RCC 7860 (cell line): ENCODE results near the gene ALKBH8.
"Not testable (repeated sequence)": the region's sequence is repeated elsewhere in the genome, so short reads cannot be mapped to it uniquely, and the experiment has no call there.

Experiments
- DNase-seq: peaks from one replicate; pipeline ENCODE4 v3.0.0-alpha.2; 2015; ENCODE audit warnings: low spot score
- FAIRE-seq: peaks from 2 replicates; lab custom pipeline; 2012; peaks lifted over from hg19 to GRCh38; lab: Jason Lieb, UNC

The ALKBH8 gene

GRCh38 chr11:107565219-107565937 is at the start of gene ALKBH8:
Gene ALKBH8, minus strand, starts transcription at chr11:107565735. Its CDS starts 4,842 bp downstream, at chr11:107560893.
- DNase-seq (peak; percentile 45), FAIRE-seq (no peak)

DNA sequence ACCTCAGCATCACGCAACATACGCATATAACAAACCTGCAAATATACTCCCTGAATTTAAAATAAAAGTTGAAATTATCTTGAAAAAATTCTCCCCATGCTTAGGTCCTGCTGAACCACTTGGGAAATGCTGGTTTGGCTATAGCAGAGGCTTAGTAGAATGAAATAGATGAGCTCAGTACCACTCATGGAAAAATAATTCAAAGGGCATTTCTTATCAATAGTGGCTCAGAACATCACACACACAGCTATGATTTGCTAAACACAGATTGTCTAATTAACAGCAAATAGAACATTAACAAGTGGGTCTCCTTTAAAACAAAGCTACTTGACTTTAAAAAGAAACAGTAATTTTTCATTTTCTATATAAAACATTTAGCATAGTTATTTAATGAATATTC is 46.9 kb upstream of the ALKBH8 start:
- FAIRE-seq (no peak), DNase-seq (no peak)

DNA sequence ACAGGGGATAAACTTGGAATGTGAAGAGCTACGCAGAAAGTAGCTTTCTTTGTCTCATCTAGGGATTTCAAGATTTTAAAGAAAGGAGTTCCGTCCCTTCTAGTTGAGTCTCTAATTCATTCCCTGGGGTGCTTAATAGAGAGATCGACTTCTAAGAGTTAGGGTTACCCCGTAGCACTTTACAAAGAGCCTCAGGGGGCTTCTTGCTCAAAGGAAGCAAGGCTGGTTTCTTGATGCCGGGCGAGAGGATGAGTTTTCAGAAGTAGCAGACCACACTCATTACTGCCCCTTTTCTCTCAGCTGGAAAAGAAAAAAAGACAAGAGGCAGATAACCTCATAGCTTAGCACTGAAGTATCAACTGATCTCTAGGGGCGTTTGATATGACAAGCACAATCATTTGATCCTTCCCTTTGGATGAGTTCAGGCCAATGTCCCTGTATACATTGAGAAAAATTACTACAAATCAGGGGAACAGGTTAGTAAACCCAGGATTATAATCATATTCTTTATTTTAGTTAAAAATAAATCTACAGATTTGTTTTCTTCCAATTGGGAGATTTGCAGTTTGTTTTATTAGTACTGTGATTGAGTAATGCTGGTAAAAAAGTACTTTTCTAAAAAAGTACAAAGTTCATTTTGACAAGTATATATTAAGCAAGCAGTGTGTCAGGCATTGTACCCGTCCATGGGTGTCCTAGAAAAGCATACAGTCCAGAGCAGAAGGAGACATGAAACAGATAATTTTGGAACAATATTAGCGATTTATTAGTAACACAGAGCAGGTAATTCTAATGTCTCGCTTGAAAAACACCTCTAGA is 44.1 kb upstream of the ALKBH8 start:
- no peak for FAIRE-seq
- no peak for DNase-seq

GRCh38 chr11:107608809-107609208 is 43.3 kb upstream of the ALKBH8 start:
- DNase-seq = no peak
- no peak for FAIRE-seq

DNA sequence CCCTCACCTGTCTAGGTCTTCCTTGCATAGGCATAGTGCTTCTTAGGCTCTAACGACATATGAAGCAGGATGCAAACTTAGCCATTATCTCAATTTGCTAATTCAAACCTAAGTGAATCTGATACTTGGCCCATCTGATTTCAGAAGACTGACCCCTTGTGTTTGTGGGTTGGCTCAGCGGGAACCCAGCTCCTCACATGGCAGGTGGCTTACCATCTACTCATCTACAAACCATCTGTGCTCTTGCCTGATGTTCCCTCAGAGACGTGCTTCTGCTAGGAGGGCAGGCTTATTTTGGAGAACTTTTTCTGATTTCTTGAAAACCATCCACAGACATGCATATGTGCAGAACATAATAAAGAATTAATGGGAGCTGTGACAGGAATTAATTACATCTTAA is 40.6 kb upstream of the ALKBH8 start:
- FAIRE-seq = no peak
- no peak for DNase-seq

- DNase-seq = no peak
- FAIRE-seq = no peak
Measured at GRCh38 chr11:107605061-107606006, 39.8 kb upstream of the ALKBH8 start.

DNA sequence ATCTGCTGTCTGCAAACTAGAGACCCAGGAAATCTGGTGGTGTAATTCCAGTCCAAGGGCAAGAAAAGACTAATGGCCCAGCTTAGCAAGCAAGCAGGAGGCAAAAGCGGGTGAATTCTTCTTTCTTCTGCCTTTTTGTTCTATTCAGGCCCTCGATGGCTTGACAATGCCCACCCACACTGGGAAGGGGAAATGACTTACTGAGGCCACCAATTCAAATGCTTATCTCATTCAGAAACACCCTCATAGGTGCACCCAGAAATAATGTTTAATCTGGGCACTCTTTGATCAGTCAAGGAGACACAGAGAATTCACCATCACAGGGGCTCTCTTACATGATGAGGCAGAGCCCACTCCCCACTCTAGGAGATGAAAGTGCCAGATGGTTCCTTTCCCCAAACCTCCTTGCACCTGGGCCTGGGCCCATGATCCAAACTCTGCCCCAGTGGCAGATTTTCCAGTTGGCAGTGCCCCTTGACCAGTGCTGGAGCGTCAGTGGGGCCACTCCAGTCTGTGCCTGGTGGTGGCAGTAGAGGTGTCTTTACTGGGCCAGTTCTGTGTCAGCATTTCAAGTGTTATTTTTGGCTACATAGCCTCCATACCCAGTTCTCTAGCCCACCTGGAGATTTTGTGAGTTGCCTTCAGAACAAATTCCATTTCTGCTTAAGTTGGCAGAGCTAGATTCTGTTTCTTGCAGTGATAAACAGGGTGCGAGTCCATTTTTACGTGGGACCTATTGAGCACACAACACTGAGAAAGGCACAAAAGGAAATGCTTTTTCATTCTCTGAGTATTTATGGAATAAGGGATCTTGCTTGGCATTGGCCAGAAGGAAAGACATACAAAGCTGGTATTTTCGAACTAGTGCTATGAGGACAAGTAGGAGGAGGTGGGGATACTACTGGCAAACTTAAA is 32.9 kb upstream of the ALKBH8 start:
- DNase-seq = no peak
- no peak for FAIRE-seq

DNA sequence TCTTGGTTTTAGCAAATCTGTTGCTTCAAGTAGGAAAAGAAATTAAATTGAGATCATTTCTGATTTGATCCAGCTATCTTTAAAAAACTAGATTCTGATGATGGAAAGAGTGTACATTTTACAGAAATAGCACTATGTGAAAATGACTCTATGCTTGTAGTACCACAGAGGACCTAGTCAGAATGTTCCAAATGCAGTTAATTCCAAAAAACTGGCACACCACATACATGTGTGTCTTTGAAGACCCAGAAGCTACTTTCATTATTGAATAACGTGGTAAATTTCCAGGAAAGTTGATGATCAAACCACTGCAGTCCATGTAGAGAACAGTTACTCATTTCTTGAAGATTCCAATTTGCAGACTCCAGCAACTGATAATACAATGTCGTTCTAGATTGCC is 29.2 kb upstream of the ALKBH8 start:
- FAIRE-seq (no peak), DNase-seq (no peak)

- FAIRE-seq (no peak), DNase-seq (no peak)
Measured at GRCh38 chr11:107593951-107594350, 28.4 kb upstream of the ALKBH8 start.

DNA sequence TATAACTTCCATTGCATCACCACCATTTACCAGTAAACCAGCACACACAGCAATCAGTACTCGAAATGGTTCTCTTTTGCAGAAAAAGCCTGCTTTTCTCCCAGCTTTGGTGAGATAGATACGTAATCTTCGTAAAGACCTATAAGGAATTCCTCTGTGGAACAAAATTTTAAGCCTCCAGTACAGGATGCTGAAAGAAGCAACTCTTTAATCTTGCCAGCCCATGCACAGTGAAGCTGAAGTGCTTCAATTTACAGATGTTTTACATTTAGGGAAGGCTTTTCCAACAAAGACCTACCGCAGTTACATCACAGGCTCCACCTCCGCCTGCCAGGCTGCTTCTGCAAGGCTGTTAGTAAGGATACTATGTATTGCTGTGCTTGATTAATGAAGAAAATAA is 27.3 kb upstream of the ALKBH8 start:
- DNase-seq (no peak), FAIRE-seq (no peak)

DNA sequence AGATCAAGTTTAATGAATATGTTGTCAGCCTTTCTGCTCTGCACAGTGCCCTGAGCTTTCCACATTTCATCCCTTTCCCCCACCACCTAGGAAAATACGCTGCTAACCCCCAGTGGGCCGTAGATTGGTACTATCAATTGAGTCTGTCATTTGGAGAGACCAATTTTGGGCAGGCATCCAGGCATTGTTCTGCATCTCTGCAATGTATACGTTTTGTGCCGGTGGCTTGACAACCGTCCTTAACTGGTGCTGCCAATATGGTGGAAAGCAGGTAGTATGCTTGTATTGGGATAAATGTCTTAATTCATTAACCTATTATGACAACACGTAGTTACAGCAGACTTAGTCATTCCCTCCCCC is 26.7 kb upstream of the ALKBH8 start:
- no peak for DNase-seq
- FAIRE-seq = no peak

- no peak for FAIRE-seq
- DNase-seq = no peak
Measured at GRCh38 chr11:107591378-107592230, 26.1 kb upstream of the ALKBH8 start.

GRCh38 chr11:107590460-107591377 is 25.2 kb upstream of the ALKBH8 start, which contains the start of gene ELMOD1:
Gene ELMOD1, plus strand, starts transcription at chr11:107591147. Its CDS starts 27,043 bp downstream, at chr11:107618190.
- FAIRE-seq = no peak
- peak; percentile 41 for DNase-seq

DNA sequence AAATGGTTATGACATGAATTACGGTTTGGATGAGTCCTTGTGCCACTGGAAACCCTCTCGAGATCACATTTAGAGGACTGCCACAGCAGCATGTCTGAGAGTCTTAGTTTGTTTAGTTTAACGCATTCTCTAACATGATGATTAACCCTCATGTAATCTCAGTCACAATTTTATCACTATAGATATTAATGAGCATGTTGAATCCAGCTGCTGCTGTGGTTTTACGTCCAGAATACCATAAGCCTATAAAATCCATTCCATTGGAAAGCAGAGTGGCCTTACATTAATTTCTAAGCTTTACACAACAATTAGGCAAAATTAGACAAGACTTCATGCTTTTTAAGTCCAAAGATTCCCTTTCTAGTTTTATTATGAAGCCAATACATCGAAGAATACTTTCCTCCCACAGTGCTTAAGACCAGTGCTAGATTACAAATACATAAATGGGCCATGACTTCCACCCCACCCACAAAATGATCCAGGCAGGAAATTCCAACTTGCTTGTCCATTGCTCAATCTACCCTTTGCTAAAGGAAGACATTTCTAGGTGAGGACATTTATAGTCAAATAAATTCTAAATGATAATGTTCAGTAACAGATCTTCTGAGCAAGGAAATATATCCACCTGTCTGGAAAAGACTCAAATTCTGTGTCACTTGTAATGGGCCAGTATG is 21.9 kb upstream of the ALKBH8 start:
- no peak for DNase-seq
- FAIRE-seq = no peak

GRCh38 chr11:107583629-107584195 is 18.2 kb upstream of the ALKBH8 start:
- peak; percentile 32 for DNase-seq
- no peak for FAIRE-seq

DNA sequence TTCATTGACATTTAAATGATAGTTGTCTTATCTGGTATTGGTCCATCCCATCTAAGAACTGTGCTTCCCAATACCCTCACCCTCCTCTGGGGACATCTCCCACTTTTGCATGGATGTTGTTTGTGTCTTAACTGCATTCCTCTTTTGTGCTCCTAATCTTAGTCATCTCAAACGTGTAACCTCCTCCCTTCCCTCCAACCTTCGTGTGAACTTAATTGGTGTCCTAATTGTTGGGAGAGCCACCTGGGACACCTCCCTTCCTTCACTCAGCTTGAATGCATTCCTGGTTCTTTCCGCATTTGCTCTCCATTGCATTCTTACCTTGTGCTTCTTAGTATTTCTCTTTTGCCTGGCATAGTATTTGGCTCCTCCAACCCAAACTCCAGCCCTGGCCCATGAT is 15.6 kb upstream of the ALKBH8 start:
- no peak for DNase-seq
- no peak for FAIRE-seq

GRCh38 chr11:107579169-107579568 is 13.6 kb upstream of the ALKBH8 start:
- FAIRE-seq, DNase-seq: not testable (repeated sequence)
